GM19043 (cell line): ENCODE measurements around the gene GIMAP8.
"Not testable (repeated sequence)": the region's sequence is repeated elsewhere in the genome, so short reads cannot be mapped to it uniquely, and the experiment has no call there.

ENCODE experiments used
- ATAC-seq: cut with Tn5 transposase; IDR thresholded peaks from one replicate; pipeline ENCODE4 v1.9.1; 2021; ENCODE audit warnings: low read depth; ENCODE audit not compliant: unreplicated experiment

The GIMAP8 gene

DNA sequence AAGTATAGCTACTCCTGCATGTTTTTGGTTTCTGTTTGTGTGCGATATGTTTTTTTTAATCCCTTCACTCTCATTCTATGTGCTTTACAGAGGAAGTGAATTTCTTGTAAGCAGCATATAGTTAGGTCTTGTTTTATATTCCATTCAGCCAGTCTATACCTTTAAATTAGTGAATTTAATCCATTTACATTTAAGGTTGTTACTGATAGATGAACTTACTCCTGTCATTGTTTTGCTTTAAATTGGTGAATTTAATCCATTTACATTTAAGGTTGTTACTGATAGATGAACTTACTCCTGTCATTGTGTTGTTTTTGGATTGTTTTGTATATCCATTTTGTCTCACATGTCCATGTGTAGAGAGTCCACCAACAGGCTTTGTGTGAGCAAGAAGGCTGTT is 11.1 kb downstream of the GIMAP8 start:
- ATAC-seq, result no peak

DNA sequence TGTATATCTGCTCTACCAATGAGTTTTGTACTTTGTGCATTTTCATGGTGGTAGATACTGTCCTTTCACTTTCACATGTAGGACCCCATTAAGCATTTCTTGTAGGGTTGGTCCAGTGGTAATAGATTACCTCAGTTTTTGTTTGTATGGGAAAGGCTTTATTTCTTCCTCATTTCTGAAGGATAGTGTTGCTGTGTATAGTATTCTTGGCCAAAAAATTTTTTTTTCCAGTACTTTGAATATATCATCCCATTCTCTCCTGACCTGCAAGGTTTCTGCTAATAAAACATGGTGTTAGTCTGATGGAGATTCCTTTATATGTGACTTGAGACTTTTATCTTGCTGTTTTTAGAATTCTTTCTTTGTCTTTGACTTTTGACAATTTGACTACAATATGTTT is 12.0 kb downstream of the GIMAP8 start:
- no peak for ATAC-seq

DNA sequence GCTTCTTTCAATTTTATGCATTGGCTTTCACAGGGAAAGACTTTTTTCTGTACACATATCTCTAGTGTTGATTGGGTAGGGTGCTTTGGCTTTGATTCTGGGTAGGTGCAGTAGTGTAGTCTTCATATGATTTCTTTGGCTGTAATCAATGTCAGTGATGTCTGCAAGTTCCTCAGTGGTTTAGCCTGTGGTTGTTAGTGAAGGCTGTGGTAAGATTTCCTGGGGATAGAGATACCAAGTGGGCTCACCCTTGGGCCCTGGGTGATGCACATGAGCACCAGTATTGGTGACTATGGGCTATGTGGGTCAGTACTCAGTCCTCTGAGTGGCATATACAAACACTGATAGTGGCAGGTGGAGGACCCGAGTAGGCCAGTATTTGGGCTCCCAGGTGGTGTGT is 13.0 kb downstream of the GIMAP8 start:
- ATAC-seq, result no peak

DNA sequence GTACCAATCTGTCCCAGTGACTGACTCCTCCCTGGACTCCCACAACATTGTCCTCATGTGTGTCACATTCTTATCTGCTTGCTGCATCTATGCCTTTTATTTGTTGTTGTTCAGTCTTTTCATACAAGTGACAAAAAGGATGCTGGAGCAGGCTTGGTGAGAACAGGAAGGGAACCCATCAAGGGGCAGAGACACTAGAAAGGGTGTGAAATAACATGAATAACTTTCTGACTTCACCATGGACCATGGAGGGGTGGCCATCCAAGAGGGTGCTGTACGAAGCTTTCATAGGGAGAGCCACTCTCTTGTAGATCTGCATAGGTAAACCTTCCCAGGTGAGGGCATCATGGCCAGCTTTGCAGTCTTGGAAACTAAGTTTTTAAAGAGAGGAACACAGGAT is 14.5 kb downstream of the GIMAP8 start:
- no peak for ATAC-seq

DNA sequence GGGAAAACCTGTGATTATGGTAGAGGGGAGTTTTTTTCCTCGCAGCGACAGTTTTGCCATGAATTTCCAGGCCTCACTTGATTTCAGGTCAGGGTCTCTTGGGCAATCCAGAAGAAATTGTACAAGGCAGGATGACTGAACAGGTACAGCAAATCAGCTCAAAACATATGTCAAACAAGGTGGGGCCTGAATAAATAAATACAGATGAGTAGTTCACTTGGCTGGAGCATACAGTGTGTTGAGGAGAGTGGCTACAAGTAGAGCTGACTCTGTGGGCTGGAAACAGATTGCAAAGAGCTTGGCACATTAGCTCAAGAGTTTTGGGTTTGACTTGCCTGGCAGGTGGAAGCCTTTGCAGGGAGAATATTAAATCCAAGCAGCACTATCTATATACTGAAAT is 15.0 kb downstream of the GIMAP8 start:
- ATAC-seq, result no peak

DNA sequence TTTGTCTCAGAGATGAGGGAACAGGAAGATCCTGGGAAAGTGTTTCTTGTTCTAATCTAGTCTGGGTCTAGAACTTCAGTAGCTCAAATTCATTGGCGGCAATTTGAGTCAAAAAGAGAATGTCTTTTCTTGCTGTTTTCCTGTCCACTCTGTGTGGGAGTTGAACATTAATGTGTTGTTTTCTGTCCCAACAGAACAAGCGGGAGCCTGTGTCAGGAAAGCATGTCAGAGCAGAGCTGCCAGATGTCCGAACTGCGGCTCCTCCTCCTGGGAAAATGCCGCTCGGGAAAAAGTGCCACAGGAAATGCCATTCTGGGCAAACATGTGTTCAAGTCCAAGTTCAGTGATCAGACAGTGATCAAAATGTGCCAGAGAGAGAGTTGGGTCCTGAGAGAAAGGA is 16.0 kb downstream of the GIMAP8 start:
- no peak for ATAC-seq

DNA sequence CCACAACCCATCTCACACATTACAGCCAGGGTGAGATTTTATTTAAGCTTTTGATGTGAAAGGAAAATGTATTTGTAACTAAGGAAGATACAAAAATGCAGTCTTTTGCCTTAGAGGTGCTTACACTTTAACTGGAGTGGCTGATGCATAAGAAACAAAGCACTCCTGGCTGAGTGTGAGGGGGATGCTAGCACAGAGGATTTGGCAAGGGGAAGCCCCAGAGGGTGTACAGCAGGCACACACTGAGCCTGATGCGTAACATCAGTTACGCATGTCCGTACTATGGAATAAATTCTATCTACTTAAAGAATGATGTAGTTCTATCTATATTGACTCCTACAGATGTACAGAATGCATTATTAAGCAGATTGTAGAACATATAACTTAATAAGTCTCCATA is 17.8 kb downstream of the GIMAP8 start:
- no peak for ATAC-seq

DNA sequence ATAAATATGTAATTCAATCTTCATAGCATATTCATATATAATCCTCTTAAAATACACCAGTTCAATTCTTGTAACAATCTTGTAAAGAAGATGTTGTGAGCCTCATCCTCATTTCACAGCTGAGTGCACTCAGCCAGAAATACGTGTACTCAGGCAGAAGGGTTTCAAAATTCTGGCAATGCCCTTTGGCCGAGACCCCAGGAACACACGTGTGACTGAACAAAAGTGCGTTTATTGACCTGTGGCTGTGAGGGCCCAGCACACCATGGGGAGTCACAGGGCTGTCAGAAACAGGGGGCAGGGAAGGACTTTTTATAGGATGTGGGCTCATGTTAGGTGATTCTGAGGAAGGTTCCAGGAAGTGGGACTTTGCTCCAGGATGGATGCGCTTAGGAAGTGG is 21.5 kb downstream of the GIMAP8 start:
- no peak for ATAC-seq

DNA sequence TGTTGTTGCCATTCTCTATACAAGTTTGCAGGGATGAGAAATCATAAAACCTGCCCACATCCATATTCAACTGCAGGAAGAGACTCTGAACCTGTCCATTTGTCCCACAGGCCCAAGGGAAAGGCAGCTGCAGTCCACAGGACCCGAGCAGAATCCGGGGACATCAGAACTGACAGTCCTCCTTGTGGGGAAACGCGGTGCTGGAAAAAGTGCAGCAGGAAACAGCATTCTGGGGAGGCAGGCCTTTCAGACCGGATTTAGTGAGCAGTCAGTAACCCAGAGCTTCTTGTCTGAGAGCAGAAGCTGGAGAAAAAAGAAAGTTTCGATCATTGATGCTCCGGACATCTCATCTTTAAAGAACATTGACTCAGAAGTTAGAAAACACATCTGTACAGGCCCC is 23.5 kb downstream of the GIMAP8 start:
- ATAC-seq, result no peak

DNA sequence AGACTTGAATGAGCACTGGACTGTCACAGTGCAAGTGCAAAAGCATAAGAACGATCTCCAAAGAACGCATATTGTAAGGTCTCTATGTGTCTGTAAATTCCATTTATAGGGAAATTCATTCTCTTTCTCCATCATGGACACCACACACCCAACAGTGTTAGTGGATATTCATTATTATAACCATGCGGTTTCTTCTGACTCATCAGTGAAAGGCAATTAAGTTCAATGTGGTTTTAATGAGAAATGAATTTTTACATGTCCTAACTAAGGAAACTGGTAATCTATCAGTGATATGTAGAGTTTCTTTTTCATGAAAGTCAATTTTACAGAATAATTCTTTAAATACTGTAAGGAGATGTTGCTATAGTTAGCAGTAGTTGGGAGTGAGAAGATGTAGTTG is 25.9 kb downstream of the GIMAP8 start:
- ATAC-seq, result no peak

DNA sequence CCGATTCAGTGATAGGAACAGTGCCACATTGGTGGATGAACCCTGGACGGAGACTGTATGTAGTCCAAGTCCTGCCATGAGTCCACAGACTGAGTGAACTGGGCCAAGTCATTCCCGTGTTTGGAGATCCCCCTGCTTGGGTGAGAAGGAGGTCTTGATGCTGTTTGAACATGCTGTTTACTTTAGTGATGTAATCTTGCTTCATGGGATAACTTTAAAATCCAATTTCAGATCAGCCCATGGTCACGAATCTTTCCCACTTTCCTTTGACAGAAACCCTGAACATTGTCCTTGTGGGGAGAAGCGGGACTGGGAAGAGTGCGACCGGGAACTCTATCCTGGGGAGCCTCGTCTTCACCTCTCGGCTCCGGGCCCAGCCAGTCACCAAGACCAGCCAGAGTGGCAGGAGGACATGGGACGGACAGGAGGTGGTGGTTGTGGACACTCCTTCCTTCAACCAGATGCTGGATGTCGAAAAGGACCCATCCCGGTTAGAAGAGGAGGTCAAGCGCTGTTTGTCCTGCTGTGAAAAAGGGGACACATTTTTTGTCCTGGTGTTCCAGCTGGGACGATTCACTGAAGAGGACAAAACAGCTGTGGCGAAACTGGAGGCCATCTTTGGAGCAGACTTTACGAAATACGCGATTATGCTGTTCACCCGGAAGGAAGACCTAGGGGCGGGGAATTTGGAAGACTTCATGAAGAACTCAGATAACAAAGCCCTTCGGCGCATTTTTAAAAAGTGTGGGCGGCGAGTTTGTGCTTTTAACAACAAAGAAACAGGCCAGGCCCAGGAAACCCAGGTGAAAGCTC is 26.6 kb downstream of the GIMAP8 start:
- ATAC-seq, result no peak

DNA sequence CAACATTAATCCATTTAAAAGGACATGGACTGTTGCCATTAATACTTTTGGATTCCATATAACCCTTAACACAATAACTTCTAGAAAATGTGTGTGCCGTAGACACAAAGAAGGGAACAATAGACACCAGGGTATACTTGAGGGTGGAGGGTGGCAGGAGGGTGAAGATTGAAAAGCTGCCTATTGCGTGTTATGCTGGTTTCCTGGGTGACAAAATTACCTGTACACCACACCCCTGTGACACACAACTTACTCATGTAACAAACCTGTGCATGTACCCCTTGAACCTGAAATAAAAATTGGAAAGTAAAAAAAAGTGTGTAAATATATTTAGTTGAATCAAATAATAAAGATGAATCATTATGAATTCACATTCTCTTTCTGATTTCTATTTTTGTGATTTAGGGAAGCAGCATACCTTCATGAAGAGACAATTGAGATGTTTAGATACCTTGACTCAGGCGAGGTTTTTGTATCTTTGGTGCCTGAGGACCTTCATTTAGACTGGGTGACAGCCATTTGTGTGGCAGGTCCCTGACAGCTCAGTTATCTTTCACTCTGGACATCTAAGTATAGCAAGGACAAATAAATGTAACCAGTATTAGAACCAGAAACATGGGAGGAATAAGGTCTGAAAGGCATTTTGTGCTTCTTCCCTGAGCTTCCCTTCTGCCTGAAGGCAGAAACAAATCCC is 28.7 kb downstream of the GIMAP8 start:
- ATAC-seq, result no peak

DNA sequence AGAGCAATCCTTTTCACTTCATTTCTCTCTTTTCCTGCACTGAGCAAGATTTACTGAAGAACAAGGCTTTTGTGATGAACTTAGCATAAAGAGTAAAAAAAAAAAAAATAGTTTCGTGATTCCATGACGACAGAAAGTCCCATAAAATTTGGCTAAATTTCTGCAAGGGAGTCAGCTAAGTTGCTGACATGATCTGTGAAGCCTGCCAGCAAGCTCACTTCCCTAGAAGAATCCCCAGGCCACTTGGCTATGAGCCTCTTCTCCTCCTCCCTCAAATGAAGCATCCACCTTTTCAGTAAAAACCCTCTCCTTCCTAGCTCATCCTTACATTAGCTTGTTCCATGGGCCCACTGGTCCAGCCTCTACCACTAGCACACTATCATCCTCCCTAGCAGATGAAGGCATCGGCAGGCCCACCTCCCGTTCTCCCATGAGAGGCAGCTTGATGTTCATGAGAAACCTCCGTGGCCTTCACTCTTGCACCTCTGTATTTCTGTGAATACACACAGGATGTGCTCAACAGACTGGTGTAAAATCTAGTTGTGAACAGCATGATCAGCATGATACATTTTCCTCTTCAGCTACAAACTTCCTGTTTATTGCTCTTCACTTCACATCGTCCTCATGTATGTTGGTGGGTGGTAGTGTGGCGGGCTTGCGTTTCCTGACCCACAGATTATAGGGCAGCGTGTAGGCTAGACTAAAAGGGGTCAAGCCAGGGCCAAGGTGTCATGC is 30.9 kb downstream of the GIMAP8 start:
- no peak for ATAC-seq

DNA sequence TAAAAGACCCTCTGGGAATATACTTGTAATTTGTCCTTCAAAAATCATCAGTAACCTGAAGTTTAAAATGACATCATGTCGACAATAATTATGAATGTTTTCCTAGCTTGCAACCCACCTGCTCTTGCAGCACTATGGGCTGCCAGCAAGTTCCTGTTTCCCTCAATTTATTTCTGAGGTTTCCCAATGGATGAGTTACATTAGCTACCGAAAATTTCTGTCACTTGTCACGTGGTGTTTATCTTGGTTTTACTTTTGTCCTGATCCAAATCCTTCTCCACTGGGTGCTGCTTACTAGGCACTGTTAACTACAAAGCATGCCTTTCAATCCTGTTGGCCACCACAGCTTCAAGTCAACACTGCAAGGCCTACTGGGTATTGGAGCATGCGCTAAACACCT is 31.5 kb downstream of the GIMAP8 start:
- no peak for ATAC-seq

DNA sequence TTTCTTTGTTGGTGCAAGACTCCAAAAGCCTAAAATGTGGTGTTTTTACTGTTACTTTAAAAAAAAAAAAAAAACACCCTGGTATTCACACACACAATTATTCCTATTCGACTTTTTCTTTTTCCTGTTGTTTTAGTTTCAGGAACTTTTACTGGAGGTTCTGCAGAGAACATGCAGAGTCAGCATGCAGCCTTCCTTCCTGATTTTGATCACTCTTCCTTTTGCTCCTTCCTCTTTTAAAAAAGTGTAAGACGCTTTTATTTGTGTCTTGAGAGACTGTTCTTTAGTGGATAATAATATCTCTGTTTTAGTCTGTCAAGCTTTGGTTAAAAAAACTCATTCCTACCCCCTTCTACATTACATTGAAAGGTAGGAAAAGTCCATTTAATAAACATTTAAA is 33.1 kb downstream of the GIMAP8 start:
- not testable (repeated sequence) for ATAC-seq

DNA sequence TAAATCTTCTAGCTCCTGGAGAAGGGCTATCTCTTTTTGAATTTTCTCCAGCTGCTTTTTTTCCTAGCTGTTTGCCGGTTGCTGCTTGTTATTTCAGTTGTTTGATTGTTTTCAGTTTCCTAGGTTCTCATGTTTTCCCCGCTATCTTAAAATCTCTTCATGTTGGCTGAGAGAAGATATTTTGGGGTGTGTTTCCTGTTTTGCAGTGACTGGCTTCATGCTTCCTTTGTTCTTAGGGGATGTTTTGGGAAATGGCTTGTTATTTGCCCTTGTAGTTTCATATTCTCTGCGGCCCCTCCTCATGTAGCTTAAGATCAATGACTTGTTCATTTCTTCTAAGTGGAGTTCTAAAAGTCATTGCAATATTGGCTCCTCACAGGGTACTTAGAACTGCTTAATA is 33.6 kb downstream of the GIMAP8 start:
- not testable (repeated sequence) for ATAC-seq

DNA sequence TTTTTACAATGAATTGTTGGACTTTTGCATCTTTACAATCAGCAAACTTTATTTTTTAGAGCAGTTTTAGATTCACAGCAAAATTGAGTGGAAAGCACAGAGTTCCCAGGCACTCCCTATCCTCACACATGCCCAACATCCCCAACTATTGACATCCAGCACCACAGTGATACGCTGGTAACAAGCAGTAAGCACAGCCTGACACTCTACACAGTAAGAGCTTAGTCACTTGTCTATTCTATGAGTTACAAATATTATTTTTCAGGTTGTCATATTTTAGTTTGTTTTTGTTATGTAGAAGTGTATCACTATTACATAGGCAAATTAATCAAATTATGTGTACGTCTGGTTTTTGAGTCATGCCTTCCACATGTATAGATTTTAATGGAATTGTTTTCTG is 37.2 kb downstream of the GIMAP8 start:
- ATAC-seq, result no peak

DNA sequence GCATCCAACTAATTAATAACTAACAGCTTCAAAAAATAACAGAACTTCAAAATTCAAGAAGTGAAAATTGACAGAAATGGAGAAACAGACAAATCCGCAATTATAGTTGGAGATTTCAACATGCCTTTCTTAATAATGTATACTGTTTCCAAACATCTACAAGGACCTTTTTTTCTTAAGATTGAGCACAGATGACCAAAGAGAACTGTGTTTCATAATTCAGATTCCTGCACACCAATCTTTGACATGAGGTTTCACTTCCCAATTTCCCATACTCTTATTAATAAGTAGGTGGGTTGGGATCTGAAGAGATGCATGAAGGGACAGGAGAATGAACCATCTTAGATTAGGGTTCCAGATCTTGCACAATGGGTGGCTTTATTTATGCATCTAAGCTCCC is 39.4 kb downstream of the GIMAP8 start:
- no peak for ATAC-seq

DNA sequence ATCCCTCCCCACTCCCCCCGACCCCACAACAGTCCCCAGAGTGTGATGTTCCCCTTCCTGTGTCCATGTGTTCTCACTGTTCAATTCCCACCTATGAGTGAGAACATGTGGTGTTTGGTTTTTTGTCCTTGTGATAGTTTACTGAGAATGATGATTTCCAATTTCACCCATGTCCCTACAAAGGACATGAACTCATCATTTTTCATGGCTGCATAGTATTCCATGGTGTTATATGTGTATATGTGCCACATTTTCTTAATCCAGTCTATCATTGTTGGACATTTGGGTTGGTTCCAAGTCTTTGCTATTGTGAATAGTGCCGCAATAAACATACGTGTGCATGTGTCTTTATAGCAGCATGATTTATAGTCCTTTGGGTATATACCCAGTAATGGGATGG is 43.0 kb downstream of the GIMAP8 start:
- ATAC-seq, result not testable (repeated sequence)

DNA sequence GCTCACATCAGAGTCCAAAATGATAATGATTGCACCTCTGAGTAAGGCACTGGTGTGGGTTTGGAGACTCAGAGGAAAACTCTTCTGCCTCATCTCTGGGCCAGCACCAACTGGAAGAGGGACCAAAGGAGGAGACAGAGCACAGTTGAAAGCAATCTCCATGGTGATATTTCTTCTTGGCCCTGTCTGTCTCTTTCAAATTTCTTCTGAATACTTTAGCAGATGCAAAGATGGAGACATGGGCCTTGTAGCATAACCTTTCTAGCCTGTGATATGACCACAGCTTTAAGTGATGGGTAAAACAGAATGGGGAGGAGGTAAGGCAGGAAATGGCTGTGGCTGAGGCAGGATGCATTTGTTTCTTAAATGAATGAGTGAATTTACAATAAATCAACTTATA is 52.1 kb downstream of the GIMAP8 start:
- ATAC-seq, result no peak

DNA sequence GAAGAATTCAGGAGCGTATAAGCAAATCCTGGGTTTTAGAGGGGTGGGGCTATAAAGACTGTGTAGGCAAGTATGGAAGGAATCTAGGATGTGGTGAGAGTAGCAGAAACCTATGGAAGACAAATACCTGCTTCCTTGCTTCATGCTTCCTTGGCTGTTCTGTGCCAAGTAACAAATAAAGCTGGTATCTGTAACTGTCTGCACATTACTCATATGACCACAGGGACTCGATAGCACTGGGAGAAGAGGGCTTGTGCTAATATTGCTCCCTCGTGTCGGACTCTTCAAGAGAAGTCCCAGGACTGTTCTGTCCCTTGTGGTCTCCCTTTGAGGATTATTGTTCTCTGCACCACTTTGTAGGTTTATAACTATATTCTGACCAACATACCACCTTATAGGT is 52.7 kb downstream of the GIMAP8 start:
- no peak for ATAC-seq

DNA sequence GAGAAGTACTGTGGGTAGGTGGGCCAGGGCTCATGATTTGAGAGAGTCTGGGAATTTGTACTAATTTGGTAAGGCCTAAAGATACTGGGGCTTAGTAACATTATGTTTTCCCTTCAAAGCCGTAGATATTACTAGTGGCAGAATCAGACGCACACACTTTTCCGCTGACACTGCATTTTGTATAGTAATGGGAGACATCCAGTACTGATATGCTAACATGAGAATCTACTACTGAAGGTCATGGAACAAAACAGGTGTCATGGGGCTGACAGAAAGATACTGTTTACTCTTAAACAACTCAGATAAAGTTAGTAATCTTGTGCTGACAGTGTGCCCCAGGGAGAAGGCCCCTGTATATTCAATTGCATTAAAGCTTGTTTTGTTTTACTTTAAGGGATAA is 53.2 kb downstream of the GIMAP8 start:
- ATAC-seq, result no peak
